Choroid plexus epithelial cell (primary cell): Measurements from ENCODE around the gene TLE2.
A peak's percentile ranks its signal among the peaks of the same experiment; 100 is the strongest.

Experiments
- DNase-seq: peaks from one replicate; pipeline ENCODE4 v3.0.0-alpha.2; 2010; ENCODE audit warnings: low read depth
- H3K4me3 ChIP-seq: 2 replicates; pipeline ENCODE4 v1.5.1; 2011; ENCODE audit warnings: low read depth, mild to moderate bottlenecking, control low read depth, low read length, moderate library complexity
- TF ChIP-seq, protein P1 (sequence below): conservative IDR thresholded peaks from 2 replicates; pipeline ENCODE4 v1.5.1; 2011; ENCODE audit warnings: low read depth, mild to moderate bottlenecking, control low read depth, inconsistent platforms, low read length, moderate library complexity

Gene TLE2

GRCh38 chr19:3048190-3048533 lies 19.1 kb upstream of the TLE2 start:
- DNase-seq, result no peak
- no peak overlapping the region for H3K4me3 ChIP-seq
- TF ChIP-seq, protein P1, sequence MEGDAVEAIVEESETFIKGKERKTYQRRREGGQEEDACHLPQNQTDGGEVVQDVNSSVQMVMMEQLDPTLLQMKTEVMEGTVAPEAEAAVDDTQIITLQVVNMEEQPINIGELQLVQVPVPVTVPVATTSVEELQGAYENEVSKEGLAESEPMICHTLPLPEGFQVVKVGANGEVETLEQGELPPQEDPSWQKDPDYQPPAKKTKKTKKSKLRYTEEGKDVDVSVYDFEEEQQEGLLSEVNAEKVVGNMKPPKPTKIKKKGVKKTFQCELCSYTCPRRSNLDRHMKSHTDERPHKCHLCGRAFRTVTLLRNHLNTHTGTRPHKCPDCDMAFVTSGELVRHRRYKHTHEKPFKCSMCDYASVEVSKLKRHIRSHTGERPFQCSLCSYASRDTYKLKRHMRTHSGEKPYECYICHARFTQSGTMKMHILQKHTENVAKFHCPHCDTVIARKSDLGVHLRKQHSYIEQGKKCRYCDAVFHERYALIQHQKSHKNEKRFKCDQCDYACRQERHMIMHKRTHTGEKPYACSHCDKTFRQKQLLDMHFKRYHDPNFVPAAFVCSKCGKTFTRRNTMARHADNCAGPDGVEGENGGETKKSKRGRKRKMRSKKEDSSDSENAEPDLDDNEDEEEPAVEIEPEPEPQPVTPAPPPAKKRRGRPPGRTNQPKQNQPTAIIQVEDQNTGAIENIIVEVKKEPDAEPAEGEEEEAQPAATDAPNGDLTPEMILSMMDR, result no peak

- peak overlapping the region; percentile 37 for H3K4me3 ChIP-seq
- TF ChIP-seq, protein P1, result no peak
- peak; percentile 83 for DNase-seq
Observed at GRCh38 chr19:3047496-3048189, 18.6 kb upstream of the TLE2 start.

DNA sequence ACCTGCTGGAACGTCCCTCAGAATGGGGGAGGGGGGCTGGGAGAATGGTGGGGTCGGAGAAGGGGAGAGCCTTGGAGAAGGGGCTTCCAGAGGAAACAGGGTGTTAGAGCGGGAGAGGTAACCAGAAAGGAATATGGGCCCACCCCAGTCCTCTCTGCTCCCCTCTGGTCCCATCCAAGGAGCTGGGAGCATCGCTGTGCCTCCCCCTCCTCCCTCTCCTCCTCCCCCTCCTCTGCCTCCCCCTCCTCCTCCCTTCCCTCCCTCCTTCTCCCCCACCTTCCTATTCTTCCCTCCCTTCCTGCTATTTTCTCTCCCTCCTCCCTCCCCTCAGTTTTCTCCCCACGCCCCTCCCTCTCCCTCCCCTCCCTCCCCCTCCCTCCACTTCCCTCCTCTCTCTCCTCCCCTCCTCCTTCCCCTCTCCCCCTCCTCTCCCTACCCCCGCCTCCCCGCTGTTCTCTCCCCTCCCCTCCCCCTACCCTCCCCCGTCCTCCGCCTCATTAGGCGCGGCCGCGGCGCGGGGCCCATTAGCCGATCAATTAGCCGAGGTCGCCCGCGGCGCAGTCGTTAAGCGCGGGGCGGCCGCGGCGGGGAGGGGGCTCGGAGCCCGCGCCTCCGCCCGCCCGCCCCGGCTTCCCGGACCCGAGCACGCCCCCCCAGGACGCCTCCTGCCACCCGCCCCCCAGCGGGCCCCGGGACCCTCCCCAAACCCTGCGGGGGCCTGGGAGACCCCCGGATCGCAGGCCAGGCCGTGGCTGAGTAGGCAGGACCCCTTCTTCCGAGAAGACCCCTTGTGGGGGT lies 17.8 kb upstream of the TLE2 start:
- TF ChIP-seq, protein P1, result no peak
- DNase-seq, result no peak
- peak overlapping the region; percentile 37 for H3K4me3 ChIP-seq

- TF ChIP-seq, protein P1, result no peak
Observed at GRCh38 chr19:3045885-3046697, 17.0 kb upstream of the TLE2 start.

DNA sequence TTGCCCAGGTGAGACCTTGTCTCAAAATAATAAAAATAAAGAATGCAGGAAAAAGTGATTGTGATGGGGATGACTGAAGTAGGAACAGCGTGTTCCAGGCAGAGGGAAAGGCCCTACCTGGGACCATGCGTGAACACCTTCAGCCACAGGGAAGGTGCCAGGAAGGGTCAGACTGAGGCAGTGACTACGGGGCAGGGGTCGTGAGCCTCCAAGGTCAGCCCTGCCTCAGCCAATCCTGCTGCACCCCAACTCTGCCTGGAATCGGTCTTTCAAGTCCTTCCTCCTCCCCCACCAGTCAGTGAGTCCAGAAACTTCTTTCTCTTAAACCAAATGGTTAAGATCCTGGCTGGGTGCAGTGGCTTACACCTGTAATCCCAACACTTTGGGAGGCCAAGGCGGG lies 16.1 kb upstream of the TLE2 start:
- no peak overlapping the region for H3K4me3 ChIP-seq
- TF ChIP-seq, protein P1, result no peak
- no peak for DNase-seq

More at GRCh38 chr19:3045885-3046697, 17.0 kb upstream of the TLE2 start:
- no peak overlapping the region for H3K4me3 ChIP-seq
- DNase-seq, result no peak

DNA sequence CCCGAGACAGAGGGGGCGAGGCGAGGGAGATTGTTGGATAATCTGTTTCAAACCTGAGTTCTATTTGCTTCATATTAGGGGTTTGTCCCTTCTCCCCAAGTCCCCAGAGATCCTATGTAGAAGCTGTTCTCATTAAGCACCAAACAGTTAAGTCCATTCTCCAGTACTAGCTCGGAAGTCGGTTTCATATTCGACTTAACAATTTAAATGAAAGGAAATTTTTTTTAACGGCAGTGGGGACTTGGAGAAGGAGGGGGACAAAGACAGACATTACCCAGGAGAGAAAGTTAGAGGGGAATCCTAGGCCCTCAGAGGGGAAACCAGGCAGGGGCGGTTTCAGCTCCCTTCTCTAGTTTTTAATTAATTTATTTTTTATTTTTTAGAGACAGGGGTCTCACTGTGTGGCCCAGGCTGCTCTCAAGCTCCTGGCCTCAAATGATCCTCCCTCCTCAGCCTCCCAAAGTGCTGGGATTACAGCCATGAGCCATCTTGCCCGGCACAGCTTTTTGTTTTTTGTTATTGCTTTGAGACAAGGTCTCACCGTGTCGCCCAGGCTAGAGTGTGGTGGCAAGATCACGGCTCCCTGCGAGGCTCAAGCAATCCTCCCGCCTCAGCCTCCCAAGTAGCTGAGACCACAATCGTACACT lies 13.7 kb upstream of the TLE2 start:
- H3K4me3 ChIP-seq, result no peak overlapping the region
- DNase-seq, result peak; percentile 36
- TF ChIP-seq, protein P1, result no peak
